HepG2 (cell line): ENCODE measurements around the gene ECE2. TPM values are rescaled to one million over a fixed set of nuclear protein-coding genes. Genes with fewer than 3 reads are reported as not detected.

Experiments
- AFF4 ChIP-seq: sonication (generic); formaldehyde crosslinking; IDR thresholded peaks from 2 replicates; pipeline ENCODE4 v1.4.0; 2020; ENCODE audit warnings: missing genetic modification reagents
- ATF6 ChIP-seq: sonication (generic); formaldehyde crosslinking; conservative IDR thresholded peaks from 2 replicates; pipeline ENCODE4 v1.4.0; 2020; ENCODE audit warnings: missing genetic modification reagents
- KDM4B ChIP-seq: sonication (generic); formaldehyde crosslinking; IDR thresholded peaks from 2 replicates; pipeline ENCODE4 v1.4.0; 2020; ENCODE audit warnings: missing genetic modification reagents
- RFX3 ChIP-seq: IDR thresholded peaks from 2 replicates; pipeline ENCODE4 v1.6.1; 2016; ENCODE audit warnings: missing biosample characterization, missing genetic modification reagents
- SCMH1 ChIP-seq: sonication (generic); formaldehyde crosslinking; IDR thresholded peaks from 2 replicates; pipeline ENCODE4 v1.9.0; 2021; ENCODE audit warnings: missing genetic modification reagents, mild to moderate bottlenecking, borderline replicate concordance
- SKI ChIP-seq: fragments of 450-650 bp; IDR thresholded peaks from one replicate; pipeline ENCODE4 v1.6.1; 2018; ENCODE audit warnings: mild to moderate bottlenecking; ENCODE audit not compliant: partially characterized antibody
- UBTF ChIP-seq: sonication (generic); formaldehyde crosslinking; IDR thresholded peaks from 2 replicates; pipeline ENCODE4 v1.4.0; 2020; ENCODE audit warnings: mild to moderate bottlenecking, missing genetic modification reagents
- ZBTB25 ChIP-seq: IDR thresholded peaks from 2 replicates; pipeline ENCODE4 v1.6.1; 2018; ENCODE audit warnings: missing genetic modification reagents
- ZNF101 ChIP-seq: sonication (generic); formaldehyde crosslinking; IDR thresholded peaks from 2 replicates; pipeline ENCODE4 v1.4.0; 2020; ENCODE audit warnings: mild to moderate bottlenecking, low read depth, missing genetic modification reagents, borderline replicate concordance
- ZNF180 ChIP-seq: sonication (generic); formaldehyde crosslinking; IDR thresholded peaks from 2 replicates; pipeline ENCODE4 v1.4.0; 2020; ENCODE audit warnings: low read depth, missing genetic modification reagents, borderline replicate concordance
- ZNF264 ChIP-seq: sonication (generic); formaldehyde crosslinking; IDR thresholded peaks from 2 replicates; pipeline ENCODE4 v1.4.0; 2020; ENCODE audit warnings: missing genetic modification reagents
- ZNF362 ChIP-seq: sonication (generic); formaldehyde crosslinking; IDR thresholded peaks from 2 replicates; pipeline ENCODE4 v1.4.0; 2020; ENCODE audit warnings: missing genetic modification reagents, mild to moderate bottlenecking, borderline replicate concordance
- ZNF512 ChIP-seq: sonication (generic); formaldehyde crosslinking; IDR thresholded peaks from 2 replicates; pipeline ENCODE4 v1.4.0; 2020; ENCODE audit warnings: mild to moderate bottlenecking, missing genetic modification reagents
- ZNF605 ChIP-seq: sonication (generic); formaldehyde crosslinking; IDR thresholded peaks from 2 replicates; pipeline ENCODE4 v1.8.0; 2022; ENCODE audit warnings: mild to moderate bottlenecking, missing genetic modification reagents
- ZSCAN9 ChIP-seq: IDR thresholded peaks from 2 replicates; pipeline ENCODE4 v1.6.1; 2016; ENCODE audit warnings: borderline replicate concordance
- polyA plus RNA-seq, 8 experiments: library from polyadenylated mRNA; depleted of rRNA in 3 of 8; stranded (reverse) in 7 of 8; unstranded in 1 of 8; fragments of >200 nt; fragmentation: Illumina TruSeq in 4 of 8; extraction: Trizol in 4 of 8; gene quantifications; 2 replicates each; pipeline versions ENCODE4 v1.2.1 to v1.2.3, GENCODE V29; 2011 to 2016; ENCODE audit warnings: low read depth in 4 of 8, missing spikeins in 1 of 8, mixed read lengths in 1 of 8; ENCODE audit not compliant: insufficient read depth in 1 of 8
- total RNA-seq, 5 experiments: library from RNA; depleted of rRNA; stranded (reverse); fragments of >200 nt; fragmentation: Illumina TruSeq; extraction: Trizol; gene quantifications; 2 replicates each; pipeline ENCODE4 v1.2.3, GENCODE V29; 2016; ENCODE audit warnings: low read depth in 1 of 5

Gene ECE2
- total and polyA plus RNA-seq, 2 of the 13 experiments (the other 11 are each of a cell fraction or from before 2014, with no cell fraction given), result not detected

- TF ChIP-seq KDM4B (no peak), ATF6 (CRISPR knock-in tag) (no peak), ZNF101 (CRISPR knock-in tag) (no peak), RFX3 (no peak), ZNF264 (CRISPR knock-in tag) (peak; percentile 41; the same call in 1 of the 2 replicates), UBTF (CRISPR knock-in tag) (peak; percentile 84), ZNF512 (CRISPR knock-in tag) (no peak), ZNF362 (CRISPR knock-in tag) (no peak), SCMH1 (CRISPR knock-in tag) (no peak), ZNF180 (0 out of 2 replicates have a peak, but pooled peaks have one; percentile 39), SKI (peak; percentile 49), ZNF605 (CRISPR knock-in tag) (no peak; the same call in 1 of the 2 replicates), AFF4 (CRISPR knock-in tag) (no peak), ZBTB25 (peak; percentile 69), ZSCAN9 (no peak)
Observed at GRCh38 chr3:184249412-184250166, 26.2 kb upstream of the ECE2 start, which contains the start of gene EEF1AKMT4 (continued).
